ENCODE results near the gene OR1S2. TPM values are rescaled to one million over a fixed set of nuclear protein-coding genes. Genes with fewer than 3 reads are reported as not detected.

The OR1S2 gene
- total RNA-seq, 1 experiment from 2014 or later = not detected

DNA sequence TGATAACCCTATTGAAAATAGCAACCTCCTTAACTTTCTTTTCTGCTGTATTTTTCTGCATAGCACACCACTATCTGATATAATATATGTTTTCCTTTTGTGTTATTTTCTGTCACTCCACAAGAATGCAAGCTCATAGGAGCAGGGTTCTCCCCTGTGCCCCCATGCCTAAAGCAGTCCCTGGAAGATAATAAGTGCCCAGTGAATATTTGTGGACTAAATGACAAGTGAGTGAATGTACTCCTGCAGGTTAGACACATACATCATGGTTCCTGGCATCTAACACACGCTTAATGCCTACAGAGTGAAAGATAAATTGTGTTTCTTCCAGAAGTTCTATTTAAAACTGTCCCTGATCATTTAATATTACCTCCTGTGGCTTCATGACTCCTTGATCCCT is 39.0 kb downstream of the OR1S2 start:
- TSS peak; percentile 35 for BruUV-seq (replicated peaks)
- Histone ChIP-seq H3K27me3 (replicated peaks; ENCODE audit: control insufficient read depth, insufficient read depth, low read length) (no peaks in the 10 kb centered on the region), H3K4me1 (peaks cover 38% of the 10 kb centered on the region), H3K4me3 (ENCODE audit: low read depth, low read length) (no peak overlapping the region), H3K9me3 (peaks cover 3% of the 10 kb centered on the region; the same call in 1 of the 2 replicates), H3K36me3 (ENCODE audit: control insufficient read depth, insufficient read depth, low read length) (no peaks in the 10 kb centered on the region)
- TF ChIP-seq, protein P1, sequence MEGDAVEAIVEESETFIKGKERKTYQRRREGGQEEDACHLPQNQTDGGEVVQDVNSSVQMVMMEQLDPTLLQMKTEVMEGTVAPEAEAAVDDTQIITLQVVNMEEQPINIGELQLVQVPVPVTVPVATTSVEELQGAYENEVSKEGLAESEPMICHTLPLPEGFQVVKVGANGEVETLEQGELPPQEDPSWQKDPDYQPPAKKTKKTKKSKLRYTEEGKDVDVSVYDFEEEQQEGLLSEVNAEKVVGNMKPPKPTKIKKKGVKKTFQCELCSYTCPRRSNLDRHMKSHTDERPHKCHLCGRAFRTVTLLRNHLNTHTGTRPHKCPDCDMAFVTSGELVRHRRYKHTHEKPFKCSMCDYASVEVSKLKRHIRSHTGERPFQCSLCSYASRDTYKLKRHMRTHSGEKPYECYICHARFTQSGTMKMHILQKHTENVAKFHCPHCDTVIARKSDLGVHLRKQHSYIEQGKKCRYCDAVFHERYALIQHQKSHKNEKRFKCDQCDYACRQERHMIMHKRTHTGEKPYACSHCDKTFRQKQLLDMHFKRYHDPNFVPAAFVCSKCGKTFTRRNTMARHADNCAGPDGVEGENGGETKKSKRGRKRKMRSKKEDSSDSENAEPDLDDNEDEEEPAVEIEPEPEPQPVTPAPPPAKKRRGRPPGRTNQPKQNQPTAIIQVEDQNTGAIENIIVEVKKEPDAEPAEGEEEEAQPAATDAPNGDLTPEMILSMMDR (IDR thresholded peaks at IDR 0.05; ENCODE audit: insufficient read depth in 1 of 2, low read depth in 1 of 2, low read length in 1 of 2, severe bottlenecking in 1 of 2, unreplicated experiment in 1 of 2) = no peak
- peaks cover 36% of the 10 kb centered on the region for H3K4me1 Mint-ChIP-seq (ENCODE audit: low read depth, unreplicated experiment)
- H3K27ac Mint-ChIP-seq (ENCODE audit: unreplicated experiment) = peak overlapping the region; percentile 79
- ChIA-PET CTCF (no interaction called here), POLR2A (no interaction called here)
- no peaks in the 10 kb centered on the region for H3K36me3 Mint-ChIP-seq (ENCODE audit: insufficient read depth, unreplicated experiment)
- intact Hi-C loops (cut with micrococcal nuclease; ENCODE audit: unreplicated experiment) = loop anchor here (1.0 to 5.0 kb wide), 3 partner anchors 27 to 103 kb away; no protein-coding TSS in a partner anchor
- H3K4me3 Mint-ChIP-seq (ENCODE audit: unreplicated experiment) = peak overlapping the region; percentile 47
- H3K9me3 Mint-ChIP-seq (ENCODE audit: unreplicated experiment) = peaks cover 19% of the 10 kb centered on the region
- H3K27me3 Mint-ChIP-seq (ENCODE audit: insufficient read depth, unreplicated experiment) = no peaks in the 10 kb centered on the region
- no peak for DNase-seq

DNA sequence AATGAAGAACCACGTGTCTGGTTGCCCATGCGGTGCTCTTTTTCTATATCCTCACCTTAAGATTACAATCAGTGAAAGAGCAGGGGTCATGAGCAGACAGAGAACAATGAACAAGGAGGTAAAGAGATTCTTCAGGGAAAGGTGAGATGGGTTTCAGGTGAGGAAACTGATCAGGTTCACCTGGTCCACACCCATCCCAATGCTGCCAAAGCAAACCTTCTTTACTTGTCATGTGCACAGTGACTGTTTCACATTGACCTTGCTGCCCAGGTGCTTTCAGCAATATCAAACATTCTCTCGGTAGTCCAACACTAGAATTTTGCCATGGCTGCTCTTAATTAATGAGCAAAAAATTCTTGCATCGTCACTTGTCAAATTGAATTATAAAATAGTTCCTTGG is 39.6 kb downstream of the OR1S2 start:
- peaks cover 38% of the 10 kb centered on the region for H3K4me1 ChIP-seq
- H3K4me3 ChIP-seq (ENCODE audit: low read depth, low read length) = no peak overlapping the region
- peaks cover 18% of the 10 kb centered on the region for H3K9me3 Mint-ChIP-seq (ENCODE audit: unreplicated experiment)
- no peaks in the 10 kb centered on the region for H3K27me3 Mint-ChIP-seq (ENCODE audit: insufficient read depth, unreplicated experiment)
- no peaks in the 10 kb centered on the region for H3K27me3 ChIP-seq (replicated peaks; ENCODE audit: control insufficient read depth, insufficient read depth, low read length)
- H3K36me3 Mint-ChIP-seq (ENCODE audit: insufficient read depth, unreplicated experiment) = no peaks in the 10 kb centered on the region
- ChIA-PET POLR2A (no interaction called here), CTCF (interaction anchor here (0.6 kb wide), 1 partner anchor 30 kb away, joined by 4 read pairs; no protein-coding TSS in a partner anchor)
- H3K4me1 Mint-ChIP-seq (ENCODE audit: low read depth, unreplicated experiment) = peaks cover 36% of the 10 kb centered on the region
- TF ChIP-seq, protein P1 (IDR thresholded peaks at IDR 0.05; ENCODE audit: insufficient read depth in 1 of 2, low read depth in 1 of 2, low read length in 1 of 2, severe bottlenecking in 1 of 2, unreplicated experiment in 1 of 2) = no peak
- intact Hi-C loops (cut with micrococcal nuclease; ENCODE audit: unreplicated experiment) = no loop called here
- H3K27ac Mint-ChIP-seq (ENCODE audit: unreplicated experiment) = peak overlapping the region; percentile 79
- H3K36me3 ChIP-seq (ENCODE audit: control insufficient read depth, insufficient read depth, low read length) = no peaks in the 10 kb centered on the region
- H3K4me3 Mint-ChIP-seq (ENCODE audit: unreplicated experiment) = no peak overlapping the region
- H3K9me3 ChIP-seq = peaks cover 3% of the 10 kb centered on the region; the same call in 1 of the 2 replicates
- DNase-seq = no peak
- BruUV-seq (replicated peaks) = no TSS peak

Other genes starting within 250 kb of the OR1S2 start
- not detected in 2 replicates for gene OR9Q1, start 180.3 kb downstream of the OR1S2 start, total RNA-seq (2022)
- not detected in 2 replicates for gene OR6Q1, start 173.2 kb downstream of the OR1S2 start, total RNA-seq (2022)
- not detected in 2 replicates for gene OR9I1, start 78.6 kb downstream of the OR1S2 start, total RNA-seq (2022)
- gene OR9Q2, start 15.1 kb downstream of the OR1S2 start, total RNA-seq (2022) = not detected in 2 replicates
- not detected in 2 replicates for gene OR1S1, start 8.6 kb upstream of the OR1S2 start, total RNA-seq (2022)
- gene OR10Q1, start 24.8 kb upstream of the OR1S2 start, total RNA-seq (2022) = not detected in 2 replicates
- not detected in 2 replicates for gene OR10W1, start 64.1 kb upstream of the OR1S2 start, total RNA-seq (2022)
- not detected in 2 replicates for gene OR5B17, start 154.9 kb upstream of the OR1S2 start, total RNA-seq (2022)
- not detected in 2 replicates for gene OR5B3, start 202.7 kb upstream of the OR1S2 start, total RNA-seq (2022)
- not detected in 2 replicates for gene OR5B2, start 224.0 kb upstream of the OR1S2 start, total RNA-seq (2022)
- gene OR5B12, start 238.1 kb upstream of the OR1S2 start, total RNA-seq (2022) = not detected in 2 replicates

All from Caco-2 (cell line).